Measurements from ENCODE around the gene HIPK4. TPM values are rescaled to one million over a fixed set of nuclear protein-coding genes. Genes with fewer than 3 reads are reported as not detected.

HIPK4 gene
- total RNA-seq, 1 donor from 2014 or later: not detected

DNA sequence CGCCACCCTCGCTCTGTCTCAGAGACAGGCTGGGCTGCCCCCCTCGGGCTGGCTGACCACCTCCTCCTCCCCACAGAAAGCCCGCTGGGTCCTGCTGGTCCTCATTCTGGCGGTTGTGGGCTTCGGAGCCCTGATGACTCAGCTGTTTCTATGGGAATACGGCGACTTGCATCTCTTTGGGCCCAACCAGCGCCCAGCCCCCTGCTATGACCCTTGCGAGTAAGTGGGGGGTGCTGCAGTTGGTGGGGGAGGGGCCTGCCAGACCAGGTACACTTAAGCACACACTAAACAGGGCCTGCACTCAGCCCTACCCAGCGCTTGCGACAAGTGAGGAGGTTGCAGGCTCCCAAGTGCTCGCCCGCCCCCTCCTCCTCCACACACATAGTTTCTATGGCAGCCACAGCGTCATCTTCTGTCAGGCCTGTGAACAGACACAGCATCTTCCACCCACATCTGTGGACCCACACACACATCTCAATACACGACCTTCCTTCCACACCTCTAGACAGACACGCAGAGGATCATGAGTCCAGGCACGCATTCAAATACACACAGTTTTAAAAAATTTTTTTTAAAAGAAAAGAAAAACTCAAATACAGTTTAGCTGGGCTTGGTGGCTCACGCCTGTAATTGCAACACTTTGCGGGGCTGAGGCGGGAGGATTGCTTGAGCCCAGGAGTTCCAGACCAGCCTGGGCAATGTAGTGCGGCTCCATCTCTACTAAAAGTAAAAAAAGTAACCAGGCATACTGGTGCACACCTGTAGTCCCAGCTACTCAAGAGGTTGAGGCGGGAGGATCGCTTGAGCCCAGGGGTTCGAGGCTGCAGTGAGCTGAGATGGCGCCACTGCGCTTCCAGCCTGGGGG is 23.1 kb downstream of the HIPK4 start:
- no peak for TF ChIP-seq CTCF (IDR thresholded peaks at IDR 0.05; ENCODE audit: insufficient read depth, low read length, poor library complexity, severe bottlenecking)
- no peak overlapping the region for H3K4me3 ChIP-seq (ENCODE audit: low read depth, low read length)

DNA sequence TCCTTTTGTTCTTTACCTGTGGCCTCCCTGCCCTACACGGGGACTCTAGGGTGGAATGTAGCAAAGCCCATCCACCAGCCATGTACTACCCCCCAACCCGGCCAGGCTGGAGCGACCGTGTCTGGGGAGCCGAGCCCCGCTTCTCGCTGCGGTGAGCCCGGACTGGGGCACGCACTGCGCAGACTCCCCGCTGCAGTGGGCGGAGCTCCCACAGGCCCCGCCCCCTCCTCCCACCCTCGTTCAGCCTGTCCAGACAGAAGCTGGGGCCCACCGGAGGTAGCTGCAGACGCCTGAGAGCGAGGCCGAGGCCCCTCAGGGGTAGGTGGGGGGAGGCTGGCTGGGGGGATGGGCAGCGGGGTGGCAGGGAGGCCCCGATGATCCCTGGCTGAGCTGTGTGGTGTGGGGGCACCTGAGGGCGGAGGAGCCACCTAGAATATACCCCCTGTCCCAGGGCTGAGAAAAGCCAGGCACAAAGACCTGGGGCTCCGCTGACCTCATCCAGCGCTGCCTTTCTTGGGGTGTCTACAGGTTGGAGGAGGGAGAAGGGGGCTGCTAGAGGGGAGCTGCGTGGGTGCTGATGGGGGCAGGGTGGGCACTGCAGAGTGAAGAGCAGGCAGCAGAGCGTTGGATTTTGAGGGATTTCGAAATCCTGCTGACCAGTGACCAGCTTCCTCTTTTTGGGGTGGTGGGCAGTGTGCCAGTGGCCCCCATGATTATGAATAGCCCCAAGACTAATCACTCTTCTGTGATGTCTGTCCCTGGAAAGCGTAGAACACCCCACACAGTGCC is 24.2 kb downstream of the HIPK4 start:
- no peak for DNase-seq (ENCODE audit: low read depth)
- H3K4me3 ChIP-seq (ENCODE audit: low read depth, low read length): peak overlapping the region; percentile 54
- H3K36me3 ChIP-seq (ENCODE audit: control insufficient read depth, insufficient read depth, low read length): peaks cover 1% of the 10 kb centered on the region
- TF ChIP-seq CTCF (IDR thresholded peaks at IDR 0.05; ENCODE audit: insufficient read depth, low read length, poor library complexity, severe bottlenecking): no peak
- no peaks in the 10 kb centered on the region for H3K27me3 ChIP-seq (ENCODE audit: control insufficient read depth, insufficient read depth, low read length)

More for the DNA sequence above, 23.1 kb downstream of the HIPK4 start:
- peaks cover 1% of the 10 kb centered on the region for H3K36me3 ChIP-seq (ENCODE audit: control insufficient read depth, insufficient read depth, low read length)
- no peak for DNase-seq (ENCODE audit: low read depth)
- H3K27me3 ChIP-seq (ENCODE audit: control insufficient read depth, insufficient read depth, low read length): no peaks in the 10 kb centered on the region

- Histone ChIP-seq H3K36me3 (ENCODE audit: control insufficient read depth, insufficient read depth, low read length) (peaks cover 1% of the 10 kb centered on the region), H3K27me3 (ENCODE audit: control insufficient read depth, insufficient read depth, low read length) (no peaks in the 10 kb centered on the region), H3K4me3 (ENCODE audit: low read depth, low read length) (no peak overlapping the region)
- DNase-seq (ENCODE audit: low read depth): no peak
- no peak for TF ChIP-seq CTCF (IDR thresholded peaks at IDR 0.05; ENCODE audit: insufficient read depth, low read length, poor library complexity, severe bottlenecking)
Measured at GRCh38 chr19:40365010-40365409, 25.0 kb downstream of the HIPK4 start.

GRCh38 chr19:40363069-40363468 is 26.9 kb downstream of the HIPK4 start:
- Histone ChIP-seq H3K36me3 (ENCODE audit: control insufficient read depth, insufficient read depth, low read length) (peaks cover 1% of the 10 kb centered on the region), H3K4me3 (ENCODE audit: low read depth, low read length) (no peak overlapping the region), H3K27me3 (ENCODE audit: control insufficient read depth, insufficient read depth, low read length) (no peaks in the 10 kb centered on the region)
- no peak for DNase-seq (ENCODE audit: low read depth)
- no peak for TF ChIP-seq CTCF (IDR thresholded peaks at IDR 0.05; ENCODE audit: insufficient read depth, low read length, poor library complexity, severe bottlenecking)

GRCh38 chr19:40362160-40362559 is 27.8 kb downstream of the HIPK4 start:
- TF ChIP-seq CTCF (IDR thresholded peaks at IDR 0.05; ENCODE audit: insufficient read depth, low read length, poor library complexity, severe bottlenecking): no peak

More at GRCh38 chr19:40362160-40362559, 27.8 kb downstream of the HIPK4 start:
- peaks cover 1% of the 10 kb centered on the region for H3K36me3 ChIP-seq (ENCODE audit: control insufficient read depth, insufficient read depth, low read length)
- DNase-seq (ENCODE audit: low read depth): no peak
- H3K4me3 ChIP-seq (ENCODE audit: low read depth, low read length): no peak overlapping the region
- no peaks in the 10 kb centered on the region for H3K27me3 ChIP-seq (ENCODE audit: control insufficient read depth, insufficient read depth, low read length)

Measured in kidney epithelial cell (primary cell).